Stimulated activated CD4-positive, alpha-beta T cell treated with anti-CD3 and anti-CD28 coated beads, TNF-alpha, amount 100 ng/mL, for 24 hours (primary cell): ENCODE data around the gene APOBEC3H.
"Not testable (repeated sequence)": the region's sequence is repeated elsewhere in the genome, so short reads cannot be mapped to it uniquely, and the experiment has no call there.

ENCODE experiments used
- DNase-seq, 3 experiments: peaks; one replicate each; pipeline ENCODE4 v3.0.0-alpha.2; 2020; ENCODE audit warnings: low read depth in 3 of 3

APOBEC3H gene

DNA sequence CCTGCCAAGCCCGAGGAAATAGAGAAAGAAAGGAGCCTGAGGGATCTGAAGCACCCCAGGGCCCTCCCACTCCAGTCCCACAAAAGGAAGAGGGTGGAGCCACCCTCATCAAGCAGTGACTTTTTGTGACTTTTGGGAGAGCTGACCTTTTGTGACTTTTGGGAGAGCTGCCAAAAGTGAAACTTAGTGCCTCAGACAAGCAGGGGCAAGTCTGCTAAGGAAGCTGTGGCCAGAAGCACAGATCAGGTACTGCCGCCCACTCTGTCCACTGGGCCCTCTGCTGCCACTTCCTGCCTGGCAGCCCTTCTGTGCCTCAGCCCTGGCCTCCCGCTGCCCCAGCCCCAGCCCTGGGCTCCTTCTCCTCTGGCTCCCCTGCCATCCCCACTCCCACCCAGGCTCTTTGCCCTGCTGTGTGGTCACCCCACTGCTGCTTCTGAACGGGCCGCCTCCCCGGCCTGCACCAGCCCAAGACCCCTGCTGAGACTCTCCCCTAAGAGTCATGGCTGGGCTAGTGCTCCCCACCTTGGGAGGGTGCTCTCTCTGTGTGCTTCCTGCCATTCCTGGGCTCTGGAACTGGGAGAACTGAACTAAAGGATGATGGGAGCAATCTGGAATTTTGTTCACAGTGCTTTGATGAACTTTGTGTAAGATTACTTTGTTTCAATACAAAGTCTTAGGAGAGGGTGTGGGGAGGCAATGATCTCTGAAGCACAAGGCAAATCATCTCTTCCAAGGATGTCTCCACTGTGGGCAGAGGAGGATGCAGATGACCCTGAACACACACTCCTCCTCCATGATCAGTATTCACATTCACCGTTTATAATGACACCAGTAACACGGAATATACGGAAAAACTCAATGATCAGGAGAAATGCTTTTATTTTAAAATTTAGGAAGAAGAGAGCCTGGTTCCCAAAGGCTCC is at the start of gene APOBEC3H:
Gene APOBEC3H, plus strand, starts transcription at position 147 of the 923 bp plus-strand sequence. CDS start 3,035 bp downstream, outside the sequence.
- no peak for DNase-seq

DNA sequence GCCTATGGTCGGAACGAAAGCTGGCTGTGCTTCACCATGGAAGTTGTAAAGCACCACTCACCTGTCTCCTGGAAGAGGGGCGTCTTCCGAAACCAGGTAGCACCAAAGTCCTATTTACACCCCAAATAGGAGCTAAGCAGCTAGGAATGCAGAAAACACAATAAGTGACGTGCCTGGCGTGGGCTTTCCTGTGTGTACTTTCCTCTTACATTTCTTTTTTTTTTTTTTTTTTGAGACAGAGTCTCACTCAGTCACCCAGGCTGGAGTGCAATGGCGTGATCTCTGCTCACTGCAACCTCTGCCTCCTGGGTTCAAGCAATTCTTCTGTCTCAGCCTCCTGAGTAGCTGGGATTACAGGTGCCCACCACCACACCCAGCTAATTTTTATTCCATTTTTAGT is 47.6 kb upstream of the APOBEC3H start:
- DNase-seq: not testable (repeated sequence)

DNA sequence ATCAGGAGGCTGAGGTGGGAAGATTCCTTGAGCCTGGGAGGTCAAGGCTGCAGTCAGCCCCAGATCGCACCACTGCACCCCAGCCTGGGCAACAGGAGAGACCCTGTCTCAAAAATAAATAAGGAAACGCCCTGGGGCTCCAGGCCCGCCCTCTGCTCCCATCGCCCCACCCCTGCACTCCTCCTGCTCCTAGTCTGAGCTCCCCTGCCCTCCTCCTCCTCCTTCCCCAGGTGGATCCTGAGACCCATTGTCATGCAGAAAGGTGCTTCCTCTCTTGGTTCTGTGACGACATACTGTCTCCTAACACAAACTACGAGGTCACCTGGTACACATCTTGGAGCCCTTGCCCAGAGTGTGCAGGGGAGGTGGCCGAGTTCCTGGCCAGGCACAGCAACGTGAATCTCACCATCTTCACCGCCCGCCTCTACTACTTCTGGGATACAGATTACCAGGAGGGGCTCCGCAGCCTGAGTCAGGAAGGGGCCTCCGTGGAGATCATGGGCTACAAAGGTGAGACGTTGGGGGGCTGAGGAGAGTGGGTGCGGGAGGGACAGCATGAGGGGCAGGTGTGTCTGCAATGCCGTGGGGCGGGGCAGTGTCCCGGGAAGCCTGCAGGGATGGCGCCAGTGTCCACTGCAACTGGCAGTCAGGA is 45.1 kb upstream of the APOBEC3H start:
- DNase-seq: not testable (repeated sequence)

DNA sequence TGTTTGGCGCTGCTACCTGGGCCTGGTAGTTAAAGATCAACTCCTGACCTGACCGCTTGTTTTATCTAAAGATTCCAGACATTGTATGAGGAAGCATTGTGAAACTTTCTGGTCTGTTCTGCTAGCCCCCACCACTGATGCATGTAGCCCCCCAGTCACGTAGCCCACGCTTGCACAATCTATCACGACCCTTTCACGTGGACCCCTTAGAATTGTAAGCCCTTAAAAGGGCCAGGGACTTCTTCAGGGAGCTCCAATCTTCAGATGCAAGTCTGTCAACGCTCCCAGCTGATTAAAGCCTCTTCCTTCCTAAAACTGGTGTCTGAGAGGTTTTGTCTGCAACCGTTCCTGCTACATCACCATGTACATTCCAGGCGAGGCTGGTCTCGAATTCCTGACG is 41.4 kb upstream of the APOBEC3H start:
- DNase-seq: no peak

DNA sequence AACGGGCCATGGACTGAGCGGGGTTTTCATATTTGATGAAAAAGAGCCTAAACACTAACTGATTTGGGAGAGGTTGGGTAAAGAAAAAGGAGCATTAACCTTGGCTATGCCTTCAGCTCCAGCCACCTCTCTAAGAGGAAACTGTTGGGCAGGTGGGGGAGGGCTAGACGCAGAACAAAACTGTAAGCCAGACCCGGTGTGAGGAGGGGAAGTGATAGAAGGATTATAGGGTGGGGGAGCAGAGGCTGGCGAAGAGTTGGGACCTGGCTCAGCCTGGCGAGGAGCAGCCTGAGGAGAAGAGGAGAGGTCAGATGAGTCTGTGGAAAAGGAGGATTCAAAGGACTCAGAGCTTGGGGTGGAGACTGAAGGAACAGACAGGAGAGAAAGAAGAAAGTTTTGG is 35.8 kb upstream of the APOBEC3H start:
- DNase-seq: not testable (repeated sequence)

DNA sequence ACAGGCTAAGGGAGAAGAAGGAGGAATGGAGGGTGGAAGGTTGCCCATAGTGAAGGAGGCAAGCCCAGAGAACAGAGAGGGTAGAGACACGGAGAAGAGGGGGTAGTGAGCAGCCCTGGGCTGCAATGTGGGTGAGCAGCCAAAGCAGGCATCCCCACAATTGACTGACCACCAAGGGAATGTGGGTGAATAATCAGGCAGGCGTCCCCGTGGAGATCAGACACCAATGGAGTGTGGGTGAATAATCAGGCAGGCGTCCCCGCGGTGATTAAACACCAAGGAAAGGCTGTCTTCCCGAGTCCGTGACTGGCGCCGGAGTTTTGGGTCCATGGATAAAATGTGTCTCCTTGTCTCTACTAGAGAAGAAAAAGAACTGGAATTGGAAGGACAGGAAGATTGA is 35.1 kb upstream of the APOBEC3H start:
- not testable (repeated sequence) for DNase-seq

DNA sequence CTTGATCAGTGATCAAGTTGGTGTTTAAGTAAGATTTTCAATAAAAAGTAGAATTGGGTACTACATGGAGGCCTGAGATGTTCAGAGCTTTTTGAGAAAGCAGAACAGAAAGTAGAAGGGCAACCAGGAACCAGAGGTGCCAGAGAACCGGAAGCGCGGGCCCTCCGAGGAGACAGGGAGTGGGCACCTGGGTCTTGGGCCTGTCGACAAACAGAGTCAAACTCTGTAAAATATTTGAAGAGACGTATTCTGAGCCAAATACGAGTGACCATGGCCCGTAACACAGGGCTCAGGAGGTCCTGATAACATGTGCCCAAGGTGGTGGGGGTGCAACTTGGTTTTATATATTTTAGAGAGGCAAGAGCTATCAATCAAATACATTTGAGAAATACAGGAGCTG is 33.1 kb upstream of the APOBEC3H start:
- DNase-seq: not testable (repeated sequence)

DNA sequence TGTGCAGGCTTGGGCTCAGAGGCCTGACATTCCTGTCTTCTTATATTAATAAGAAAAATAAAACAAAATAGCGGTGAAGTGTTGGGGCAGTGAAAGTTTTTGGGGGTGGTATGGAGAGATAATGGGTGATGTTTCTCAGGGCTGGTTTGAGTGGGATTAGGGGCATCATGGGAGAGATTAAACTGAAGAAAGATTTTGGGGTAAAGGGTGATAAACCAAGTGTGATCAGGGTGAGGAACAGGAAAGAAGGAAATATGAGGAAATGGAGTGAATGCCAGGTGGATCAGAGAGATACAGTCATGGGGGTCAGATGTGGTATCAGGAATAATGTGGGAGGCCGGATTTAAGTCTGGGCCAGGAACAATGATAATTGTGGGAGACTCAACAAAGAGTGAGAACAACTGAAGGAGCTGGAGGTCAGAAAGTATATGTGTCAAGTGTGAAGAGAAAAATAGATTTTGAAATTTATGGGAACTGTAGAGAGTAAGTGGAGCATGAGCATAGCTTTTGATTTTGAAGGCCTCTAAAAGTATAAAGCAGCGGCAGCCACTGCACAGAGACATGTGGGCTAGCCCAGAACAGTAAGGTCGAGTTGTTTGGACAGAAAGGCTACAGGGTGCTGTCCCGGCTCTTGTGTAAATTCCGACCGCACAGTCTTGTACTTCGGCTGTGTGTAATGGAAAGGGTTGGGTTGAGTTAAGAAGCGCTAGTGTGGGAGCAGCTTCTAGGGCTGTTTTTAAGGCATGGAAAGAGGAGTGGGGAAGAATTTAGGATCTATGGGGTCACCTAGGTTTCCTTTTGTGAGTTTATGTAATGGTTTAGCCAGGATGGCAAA is 30.4 kb upstream of the APOBEC3H start:
- DNase-seq: not testable (repeated sequence)

DNA sequence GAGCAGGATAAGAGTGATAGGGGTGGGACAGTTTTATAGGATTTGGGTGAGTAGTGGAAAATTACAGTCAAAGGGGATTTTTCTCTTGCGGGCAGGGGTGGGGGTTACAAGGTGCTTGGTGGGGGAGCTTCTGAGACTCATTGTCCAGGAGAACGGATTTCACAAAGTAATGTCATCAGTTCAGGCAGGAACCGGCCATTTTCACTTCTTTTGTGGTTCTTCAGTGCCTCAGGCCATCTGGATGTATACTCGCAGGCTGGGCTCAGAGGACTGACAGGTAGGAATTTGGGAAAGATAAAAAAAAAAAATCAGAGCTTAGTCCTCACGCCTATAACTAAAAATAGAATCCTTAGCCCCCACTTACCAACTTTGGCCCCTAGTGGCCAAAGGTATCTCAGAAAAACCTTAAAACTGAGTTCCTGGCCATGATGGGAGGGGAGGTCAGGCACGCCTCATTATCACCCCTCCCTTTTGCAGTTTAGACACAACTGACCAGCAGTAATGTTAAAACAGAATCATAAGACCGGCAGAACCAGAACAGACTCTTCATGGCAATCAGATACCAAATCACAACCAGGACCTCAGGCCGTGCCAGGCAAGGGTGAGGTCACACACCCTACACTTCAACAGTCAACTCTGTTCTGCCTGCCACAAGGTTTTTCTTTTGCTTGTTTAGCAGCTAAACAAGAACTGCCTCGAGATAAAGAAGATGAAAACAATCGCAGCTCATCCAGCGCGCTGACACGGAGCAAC is 28.8 kb upstream of the APOBEC3H start:
- DNase-seq: no peak

DNA sequence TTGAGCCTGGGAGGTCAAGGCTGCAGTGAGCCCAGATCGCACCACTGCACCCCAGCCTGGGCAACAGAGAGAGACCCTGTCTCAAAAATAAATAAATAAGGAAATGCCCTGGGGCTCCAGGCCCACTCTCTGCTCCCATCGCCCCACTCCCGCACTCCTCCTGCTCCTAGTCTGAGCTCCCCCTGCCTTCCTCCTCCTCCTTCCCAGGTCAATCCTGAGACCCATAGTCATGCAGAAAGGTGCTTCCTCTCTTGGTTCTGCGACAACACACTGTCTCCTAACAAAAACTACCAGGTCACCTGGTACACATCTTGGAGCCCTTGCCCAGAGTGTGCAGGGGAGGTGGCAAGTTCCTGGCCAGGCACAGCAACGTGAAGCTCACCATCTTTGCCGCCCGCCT is 26.9 kb upstream of the APOBEC3H start:
- DNase-seq: no peak

DNA sequence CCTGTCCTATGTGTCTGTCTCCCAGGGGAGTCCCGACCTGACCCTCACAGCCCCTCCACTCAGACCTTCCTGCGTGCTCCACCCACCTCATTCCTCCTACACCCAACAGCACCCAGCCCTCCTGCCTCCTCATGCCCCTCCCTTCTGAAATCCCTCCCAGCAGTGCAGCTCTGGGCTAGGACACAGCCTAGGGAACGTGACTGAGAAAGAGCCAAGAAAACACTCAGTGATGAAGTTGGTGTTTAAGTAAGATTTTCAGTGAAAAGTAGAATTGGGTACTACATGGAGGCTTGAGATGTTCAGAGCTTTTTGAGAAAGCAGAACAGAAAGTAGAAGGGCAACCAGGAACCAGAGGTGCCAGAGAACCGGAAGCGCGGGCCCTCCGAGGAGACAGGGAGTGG is 24.5 kb upstream of the APOBEC3H start:
- DNase-seq: not testable (repeated sequence)

DNA sequence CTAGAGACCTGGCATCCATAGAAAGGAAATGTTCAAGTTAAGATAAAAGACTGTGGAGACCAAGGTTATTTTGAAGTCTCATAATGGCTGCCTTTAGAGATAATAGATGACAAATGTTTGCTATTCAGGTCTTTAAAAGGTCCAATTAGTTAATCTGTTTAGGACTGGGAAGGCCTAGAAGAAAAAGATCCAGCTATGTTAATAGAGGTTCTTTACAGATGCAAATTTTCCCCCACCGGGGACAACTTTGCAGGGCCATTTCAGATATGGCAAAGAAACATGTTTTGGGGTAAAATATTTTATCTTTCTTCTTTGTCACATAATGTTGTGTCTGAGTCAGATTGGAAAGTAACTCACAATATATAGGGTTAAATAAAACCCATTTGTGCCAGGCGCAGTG is 23.1 kb upstream of the APOBEC3H start:
- DNase-seq: no peak

DNA sequence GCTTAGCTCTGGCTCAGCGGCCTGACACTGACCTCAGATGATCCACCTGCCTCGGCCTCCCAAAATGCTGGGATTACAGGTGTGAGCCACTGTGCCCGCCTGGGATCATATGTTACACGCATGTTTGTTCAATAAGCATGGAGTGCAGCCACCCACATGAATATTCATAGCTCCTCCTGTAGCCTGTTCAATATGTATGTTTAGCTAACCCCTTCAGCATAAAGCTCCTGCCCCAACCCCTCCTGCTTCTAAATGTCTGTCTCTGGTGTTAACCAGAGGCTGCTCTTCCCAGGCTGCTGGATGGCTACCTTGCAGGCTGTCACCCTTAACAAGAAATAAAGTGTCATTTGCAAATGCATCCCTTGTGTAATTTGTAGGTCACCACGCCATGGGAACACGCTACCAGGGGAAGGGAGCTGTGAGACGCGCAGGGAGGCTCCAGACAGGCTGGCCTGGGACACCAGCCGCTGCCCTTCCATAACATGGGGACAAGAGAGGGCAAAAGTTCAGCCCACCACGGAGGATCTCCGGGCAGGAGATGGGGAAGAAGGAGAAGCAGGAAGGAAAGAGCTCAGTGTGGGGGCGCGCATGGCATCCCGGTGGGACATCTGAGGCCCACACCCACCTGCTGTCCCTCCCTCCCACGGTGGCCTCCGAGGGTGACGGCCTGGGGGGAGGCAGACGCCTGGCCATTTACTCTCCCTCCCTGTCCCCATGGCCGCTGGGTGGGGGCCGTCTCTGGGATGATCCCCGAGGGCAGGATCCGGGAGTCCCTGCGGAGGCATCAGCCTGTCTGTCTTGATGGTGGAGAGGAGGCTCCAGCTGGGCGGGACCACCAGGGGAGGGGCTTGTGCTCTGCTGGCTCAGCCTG is 20.7 kb upstream of the APOBEC3H start:
- not testable (repeated sequence) for DNase-seq

DNA sequence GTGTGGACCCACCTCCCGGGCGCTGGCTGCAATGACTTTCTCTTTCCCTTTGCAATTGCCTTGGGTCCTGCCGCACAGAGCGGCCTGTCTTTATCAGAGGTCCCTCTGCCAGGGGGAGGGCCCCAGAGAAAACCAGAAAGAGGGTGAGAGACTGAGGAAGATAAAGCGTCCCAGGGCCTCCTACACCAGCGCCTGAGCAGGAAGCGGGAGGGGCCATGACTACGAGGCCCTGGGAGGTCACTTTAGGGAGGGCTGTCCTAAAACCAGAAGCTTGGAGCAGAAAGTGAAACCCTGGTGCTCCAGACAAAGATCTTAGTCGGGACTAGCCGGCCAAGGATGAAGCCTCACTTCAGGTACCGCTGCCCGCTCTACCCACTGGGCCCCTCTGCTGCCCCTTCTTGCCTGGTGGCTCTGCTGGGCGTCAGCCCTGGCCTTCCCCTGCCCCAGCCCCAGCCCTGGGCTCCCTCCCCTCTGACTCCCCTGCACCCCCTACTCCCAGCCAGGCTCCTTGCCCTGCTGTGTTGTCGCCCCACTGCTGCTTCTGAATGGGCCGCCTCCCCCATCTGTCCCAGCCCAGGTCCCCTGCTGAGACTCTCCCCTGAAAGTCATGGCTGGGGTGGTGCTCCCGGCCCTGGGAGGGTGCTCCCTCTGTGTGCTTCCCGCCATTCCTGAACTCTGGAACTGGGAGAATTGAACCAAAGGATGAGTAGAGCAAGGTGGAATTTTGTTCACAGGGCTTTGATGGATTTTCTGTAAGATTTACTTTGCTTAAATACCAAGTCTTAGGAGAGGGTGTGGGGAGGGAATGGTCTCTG is 19.8 kb upstream of the APOBEC3H start, which contains the start of gene APOBEC3G:
Gene APOBEC3G, plus strand, starts transcription at position 250 of the 815 bp plus-strand sequence. Its CDS starts 87 bp downstream, at position 337.
- peak in 2 of 3 experiments; percentile 24 to 43 for DNase-seq

DNA sequence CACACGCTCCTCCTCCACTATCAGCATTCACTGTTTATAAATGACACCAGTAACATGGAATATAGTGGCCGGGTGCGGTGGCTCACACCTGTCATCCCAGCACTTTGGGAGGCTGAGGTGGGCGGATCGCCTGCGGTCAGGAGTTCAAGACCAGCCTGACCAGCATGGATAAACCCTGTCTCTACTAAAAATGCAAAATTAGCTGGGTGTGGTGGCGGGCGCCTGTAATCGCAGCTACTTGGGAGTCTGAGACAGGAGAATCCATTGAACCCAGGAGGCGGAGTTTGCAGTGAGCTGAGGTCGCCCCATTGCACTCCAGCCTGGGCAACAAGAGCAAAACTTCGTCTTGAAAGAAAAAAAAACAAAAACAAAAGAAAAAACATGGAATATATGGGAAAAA is 19.1 kb upstream of the APOBEC3H start:
- DNase-seq: not testable (repeated sequence)

DNA sequence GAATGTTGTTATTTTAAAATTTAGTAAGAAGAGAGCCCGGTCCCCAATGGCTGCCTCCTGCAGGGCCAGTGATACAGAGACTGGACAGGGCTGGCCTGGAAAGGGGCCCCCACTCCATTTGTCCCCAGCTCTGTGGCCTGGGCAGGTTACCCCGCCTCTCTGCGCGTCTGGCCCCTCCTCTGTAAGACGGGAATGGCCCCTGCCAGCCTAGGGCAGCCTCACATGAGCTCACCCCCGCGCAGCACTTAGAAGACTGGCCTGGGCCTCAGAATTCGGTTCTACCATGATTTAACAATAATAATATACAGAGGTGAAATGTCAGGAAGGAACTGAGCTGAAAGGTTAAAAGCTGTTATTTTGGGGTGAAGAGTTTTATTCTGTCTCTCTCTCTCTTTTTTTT is 18.7 kb upstream of the APOBEC3H start:
- DNase-seq: no peak

DNA sequence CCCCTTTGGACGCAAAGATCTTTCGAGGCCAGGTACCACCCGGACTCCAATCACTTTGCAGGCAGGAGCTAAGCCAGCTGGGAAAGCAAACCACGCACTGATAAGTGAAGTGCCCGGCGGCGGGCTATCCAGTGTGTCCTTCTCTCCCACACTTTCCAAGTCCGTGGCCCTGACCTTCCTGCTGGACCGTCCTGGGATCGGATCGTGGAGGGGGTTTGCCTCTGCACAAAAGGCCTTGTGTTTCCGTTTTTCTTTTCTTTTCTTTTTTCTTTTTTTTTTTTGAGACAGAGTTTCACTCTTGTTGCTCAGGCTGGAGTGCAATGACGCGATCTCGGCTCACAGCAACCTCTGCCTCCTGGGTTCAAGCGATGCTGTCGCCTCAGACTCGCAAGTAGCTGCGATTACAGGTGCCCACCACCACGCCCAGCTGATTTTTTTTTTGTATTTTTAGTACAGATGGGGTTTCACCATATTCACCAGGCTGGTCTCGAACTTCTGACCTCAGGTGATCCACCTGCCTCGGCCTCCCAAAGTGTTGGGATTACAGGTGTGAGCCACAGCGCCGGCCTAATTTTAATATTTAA is 17.9 kb upstream of the APOBEC3H start:
- DNase-seq: not testable (repeated sequence)

DNA sequence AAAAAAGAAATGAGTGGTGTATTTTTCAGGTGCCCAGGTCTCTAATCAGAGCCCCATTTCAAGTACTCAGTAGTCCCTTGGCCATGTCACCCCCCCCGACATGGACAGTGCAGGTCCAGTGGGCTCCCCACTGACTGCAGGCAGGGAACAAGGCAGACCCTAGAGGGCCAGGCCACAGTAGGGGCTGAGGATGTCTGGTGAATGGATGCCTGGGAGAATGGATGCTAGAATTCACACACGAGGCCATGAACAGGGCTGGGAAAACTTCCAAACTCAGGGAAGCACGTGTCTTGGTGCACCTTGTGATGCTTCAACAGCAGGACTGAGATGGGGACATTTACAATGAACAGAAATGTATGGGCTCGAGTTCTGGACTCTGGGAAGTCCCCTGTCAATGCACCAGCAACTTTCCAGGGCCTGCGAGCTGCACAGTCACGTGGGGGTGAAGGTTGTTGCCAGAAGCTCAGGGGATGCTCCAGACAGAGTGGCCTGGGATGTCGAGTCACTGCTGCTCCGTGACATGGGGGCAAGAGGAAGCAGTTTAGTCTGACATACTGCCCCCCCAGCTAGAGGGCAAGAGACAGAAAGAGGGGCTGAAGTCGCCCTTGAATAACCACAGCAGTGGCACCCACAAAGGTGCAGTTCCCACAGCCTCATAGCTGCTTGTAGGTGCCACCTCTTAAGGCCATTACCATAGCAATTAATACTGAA is 16.8 kb upstream of the APOBEC3H start:
- no peak for DNase-seq
